Stimulated activated CD4-positive, alpha-beta T cell treated with anti-CD3 and anti-CD28 coated beads, Interleukin-4, amount 100 ng/mL, for 4 hours (primary cell): ENCODE data around the gene STAM2.

Source experiments
- DNase-seq, 2 experiments: peaks; one replicate each; pipeline ENCODE4 v3.0.0-alpha.2; 2020

STAM2 gene

DNA sequence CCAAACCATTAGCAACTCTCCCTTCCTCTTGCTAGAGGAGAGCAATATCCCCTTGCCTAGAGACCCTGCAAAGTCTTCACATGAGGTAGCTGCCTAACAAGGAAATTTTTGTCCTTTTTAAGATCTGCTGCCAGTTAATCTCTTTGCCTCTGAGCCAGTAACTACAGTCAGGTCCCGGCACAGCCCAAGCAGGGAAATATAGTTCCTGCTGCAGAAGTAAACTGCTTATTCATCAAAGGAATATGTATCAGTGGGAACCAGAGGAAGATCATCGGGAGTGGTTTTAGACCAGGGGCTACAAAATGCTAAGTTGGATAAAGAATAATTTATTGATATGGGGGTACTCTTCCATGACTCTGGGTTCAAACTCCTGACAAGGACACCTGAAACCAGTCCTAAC, 107.3 kb downstream of the STAM2 start:
- no peak for DNase-seq

GRCh38 chr2:152067823-152068222, 107.7 kb downstream of the STAM2 start:
- no peak for DNase-seq
